ENCODE results near the gene GP9. TPM values are rescaled to one million over a fixed set of nuclear protein-coding genes. Genes with fewer than 3 reads are reported as not detected.
A peak's percentile ranks its signal among the peaks of the same experiment; 100 is the strongest.
"Not testable (repeated sequence)": the region's sequence is repeated elsewhere in the genome, so short reads cannot be mapped to it uniquely, and the experiment has no call there.

GP9 gene
- total RNA-seq, 1 donor from 2014 or later: not detected

DNA sequence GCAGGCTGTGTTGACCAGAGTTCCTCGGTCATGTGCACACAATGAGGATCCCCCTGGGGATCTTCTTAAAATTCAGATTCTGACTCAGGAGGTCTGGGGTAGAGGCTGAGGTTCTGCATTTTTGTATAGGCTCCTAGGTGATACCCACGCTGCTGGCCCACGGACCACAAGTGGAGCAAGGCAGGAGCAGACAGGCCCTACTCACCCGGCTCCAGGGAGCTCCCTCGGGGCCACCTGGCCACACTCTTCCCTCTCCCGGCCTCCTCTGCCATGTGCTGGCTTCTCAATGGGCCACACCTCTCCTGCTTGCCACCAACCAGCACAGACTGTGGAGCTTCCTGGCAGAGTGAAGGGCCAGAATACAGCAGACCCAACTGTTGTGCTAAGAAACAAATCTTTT is 23.9 kb downstream of the GP9 start:
- DNase-seq: no peak
- Mint-ChIP-seq H3K4me3 (ENCODE audit: unreplicated experiment) (no peak overlapping the region), H3K9me3 (ENCODE audit: unreplicated experiment) (peaks cover 1% of the 10 kb centered on the region), H3K4me1 (ENCODE audit: low read depth, unreplicated experiment) (no peaks in the 10 kb centered on the region), H3K27me3 (ENCODE audit: unreplicated experiment) (peaks cover 2% of the 10 kb centered on the region), H3K36me3 (ENCODE audit: unreplicated experiment) (no peaks in the 10 kb centered on the region), H3K27ac (ENCODE audit: unreplicated experiment) (no peak overlapping the region)
- no peak for TF ChIP-seq CTCF (IDR thresholded peaks at IDR 0.05; ENCODE audit: partially characterized antibody, unreplicated experiment)

DNA sequence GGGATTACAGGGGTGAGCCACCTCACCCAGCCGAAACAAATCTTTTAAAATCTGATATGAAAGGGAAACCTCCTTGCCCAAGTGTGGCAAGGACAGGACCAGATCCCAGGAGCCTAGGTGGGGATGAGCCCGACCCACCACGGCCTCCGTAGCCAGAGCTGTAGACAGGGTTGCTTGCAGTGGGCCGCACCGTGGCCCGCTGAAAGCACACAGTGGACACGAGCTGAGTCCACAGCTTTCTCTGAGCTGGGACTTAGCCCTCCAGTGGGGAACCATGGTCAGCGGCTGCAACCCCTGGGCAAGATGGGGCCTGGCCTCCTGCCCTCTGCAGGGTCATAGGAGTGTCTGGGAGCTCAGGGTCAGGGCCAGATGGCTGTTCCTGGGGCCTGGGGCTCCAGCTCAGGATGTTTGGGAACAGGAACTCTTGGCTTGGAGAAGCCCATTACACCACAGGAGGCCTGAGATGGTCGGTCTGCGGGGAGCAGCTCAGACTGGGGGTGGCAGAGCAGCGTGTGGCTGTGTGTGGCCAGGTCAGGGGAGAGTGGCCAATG is 24.7 kb downstream of the GP9 start:
- Mint-ChIP-seq H3K4me1 (ENCODE audit: low read depth, unreplicated experiment) (no peaks in the 10 kb centered on the region), H3K27me3 (ENCODE audit: unreplicated experiment) (peaks cover 2% of the 10 kb centered on the region), H3K27ac (ENCODE audit: unreplicated experiment) (no peak overlapping the region), H3K36me3 (ENCODE audit: unreplicated experiment) (no peaks in the 10 kb centered on the region), H3K4me3 (ENCODE audit: unreplicated experiment) (no peak overlapping the region), H3K9me3 (ENCODE audit: unreplicated experiment) (no peaks in the 10 kb centered on the region)
- TF ChIP-seq CTCF (IDR thresholded peaks at IDR 0.05; ENCODE audit: partially characterized antibody, unreplicated experiment): no peak
- DNase-seq: no peak

- no peak for TF ChIP-seq CTCF (IDR thresholded peaks at IDR 0.05; ENCODE audit: partially characterized antibody, unreplicated experiment)
- Mint-ChIP-seq H3K36me3 (ENCODE audit: unreplicated experiment) (no peaks in the 10 kb centered on the region), H3K27me3 (ENCODE audit: unreplicated experiment) (peaks cover 2% of the 10 kb centered on the region), H3K4me1 (ENCODE audit: low read depth, unreplicated experiment) (no peaks in the 10 kb centered on the region), H3K9me3 (ENCODE audit: unreplicated experiment) (no peaks in the 10 kb centered on the region), H3K4me3 (ENCODE audit: unreplicated experiment) (no peak overlapping the region), H3K27ac (ENCODE audit: unreplicated experiment) (no peak overlapping the region)
- DNase-seq: no peak
Observed at GRCh38 chr3:129085818-129086217, 25.2 kb downstream of the GP9 start.

- TF ChIP-seq CTCF (IDR thresholded peaks at IDR 0.05; ENCODE audit: partially characterized antibody, unreplicated experiment): no peak
- H3K4me1 Mint-ChIP-seq (ENCODE audit: low read depth, unreplicated experiment): no peaks in the 10 kb centered on the region
- H3K27me3 Mint-ChIP-seq (ENCODE audit: unreplicated experiment): peaks cover 2% of the 10 kb centered on the region
- no peak overlapping the region for H3K4me3 Mint-ChIP-seq (ENCODE audit: unreplicated experiment)
- H3K36me3 Mint-ChIP-seq (ENCODE audit: unreplicated experiment): no peaks in the 10 kb centered on the region
- no peak overlapping the region for H3K27ac Mint-ChIP-seq (ENCODE audit: unreplicated experiment)
- H3K9me3 Mint-ChIP-seq (ENCODE audit: unreplicated experiment): no peaks in the 10 kb centered on the region
- no peak for DNase-seq
Observed at GRCh38 chr3:129087138-129087702, 26.6 kb downstream of the GP9 start.

DNA sequence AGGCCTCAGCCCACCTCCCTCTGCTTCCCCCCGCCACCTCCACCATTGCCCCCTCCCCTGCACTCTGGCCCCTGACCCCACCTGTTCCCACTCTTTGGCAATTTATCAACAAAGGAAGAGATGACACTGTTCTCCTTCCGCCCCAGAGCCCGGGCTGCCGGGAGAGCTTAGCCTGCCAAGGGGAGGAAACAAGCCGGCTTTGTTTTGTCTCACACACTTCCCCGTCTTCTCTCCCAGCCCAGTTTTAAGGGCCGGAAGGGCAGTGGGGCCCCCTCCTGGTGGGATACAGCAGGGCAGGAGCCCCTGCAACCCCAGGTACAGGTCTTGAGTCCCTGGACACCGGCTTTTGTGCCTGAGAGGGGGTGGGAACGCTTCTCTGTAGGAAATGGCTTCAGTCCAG is 27.3 kb downstream of the GP9 start:
- not testable (repeated sequence) for H3K27ac Mint-ChIP-seq (ENCODE audit: unreplicated experiment); H3K4me3 Mint-ChIP-seq (ENCODE audit: unreplicated experiment); H3K9me3 Mint-ChIP-seq (ENCODE audit: unreplicated experiment); H3K36me3 Mint-ChIP-seq (ENCODE audit: unreplicated experiment); H3K27me3 Mint-ChIP-seq (ENCODE audit: unreplicated experiment); H3K4me1 Mint-ChIP-seq (ENCODE audit: low read depth, unreplicated experiment)
- peak; percentile 42 for DNase-seq

GRCh38 chr3:129088312-129088711 is 27.7 kb downstream of the GP9 start:
- not testable (repeated sequence) for DNase-seq; H3K9me3 Mint-ChIP-seq (ENCODE audit: unreplicated experiment); H3K27ac Mint-ChIP-seq (ENCODE audit: unreplicated experiment); H3K4me1 Mint-ChIP-seq (ENCODE audit: low read depth, unreplicated experiment); H3K4me3 Mint-ChIP-seq (ENCODE audit: unreplicated experiment); H3K27me3 Mint-ChIP-seq (ENCODE audit: unreplicated experiment); H3K36me3 Mint-ChIP-seq (ENCODE audit: unreplicated experiment)
